ENCODE results near the gene INPP5A.

The INPP5A gene

GRCh38 chr10:132554053-132554990 lies 16.7 kb downstream of the INPP5A start:
- H3K27ac ChIP-seq = no peak overlapping the region
- TF ChIP-seq, protein P1, sequence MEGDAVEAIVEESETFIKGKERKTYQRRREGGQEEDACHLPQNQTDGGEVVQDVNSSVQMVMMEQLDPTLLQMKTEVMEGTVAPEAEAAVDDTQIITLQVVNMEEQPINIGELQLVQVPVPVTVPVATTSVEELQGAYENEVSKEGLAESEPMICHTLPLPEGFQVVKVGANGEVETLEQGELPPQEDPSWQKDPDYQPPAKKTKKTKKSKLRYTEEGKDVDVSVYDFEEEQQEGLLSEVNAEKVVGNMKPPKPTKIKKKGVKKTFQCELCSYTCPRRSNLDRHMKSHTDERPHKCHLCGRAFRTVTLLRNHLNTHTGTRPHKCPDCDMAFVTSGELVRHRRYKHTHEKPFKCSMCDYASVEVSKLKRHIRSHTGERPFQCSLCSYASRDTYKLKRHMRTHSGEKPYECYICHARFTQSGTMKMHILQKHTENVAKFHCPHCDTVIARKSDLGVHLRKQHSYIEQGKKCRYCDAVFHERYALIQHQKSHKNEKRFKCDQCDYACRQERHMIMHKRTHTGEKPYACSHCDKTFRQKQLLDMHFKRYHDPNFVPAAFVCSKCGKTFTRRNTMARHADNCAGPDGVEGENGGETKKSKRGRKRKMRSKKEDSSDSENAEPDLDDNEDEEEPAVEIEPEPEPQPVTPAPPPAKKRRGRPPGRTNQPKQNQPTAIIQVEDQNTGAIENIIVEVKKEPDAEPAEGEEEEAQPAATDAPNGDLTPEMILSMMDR (conservative IDR thresholded peaks at IDR 0.05) = no peak

- H3K27ac ChIP-seq = peak overlapping the region; percentile 74
- TF ChIP-seq, protein P1 (conservative IDR thresholded peaks at IDR 0.05) = no peak
Measured at GRCh38 chr10:132554991-132555647, 17.5 kb downstream of the INPP5A start.

DNA sequence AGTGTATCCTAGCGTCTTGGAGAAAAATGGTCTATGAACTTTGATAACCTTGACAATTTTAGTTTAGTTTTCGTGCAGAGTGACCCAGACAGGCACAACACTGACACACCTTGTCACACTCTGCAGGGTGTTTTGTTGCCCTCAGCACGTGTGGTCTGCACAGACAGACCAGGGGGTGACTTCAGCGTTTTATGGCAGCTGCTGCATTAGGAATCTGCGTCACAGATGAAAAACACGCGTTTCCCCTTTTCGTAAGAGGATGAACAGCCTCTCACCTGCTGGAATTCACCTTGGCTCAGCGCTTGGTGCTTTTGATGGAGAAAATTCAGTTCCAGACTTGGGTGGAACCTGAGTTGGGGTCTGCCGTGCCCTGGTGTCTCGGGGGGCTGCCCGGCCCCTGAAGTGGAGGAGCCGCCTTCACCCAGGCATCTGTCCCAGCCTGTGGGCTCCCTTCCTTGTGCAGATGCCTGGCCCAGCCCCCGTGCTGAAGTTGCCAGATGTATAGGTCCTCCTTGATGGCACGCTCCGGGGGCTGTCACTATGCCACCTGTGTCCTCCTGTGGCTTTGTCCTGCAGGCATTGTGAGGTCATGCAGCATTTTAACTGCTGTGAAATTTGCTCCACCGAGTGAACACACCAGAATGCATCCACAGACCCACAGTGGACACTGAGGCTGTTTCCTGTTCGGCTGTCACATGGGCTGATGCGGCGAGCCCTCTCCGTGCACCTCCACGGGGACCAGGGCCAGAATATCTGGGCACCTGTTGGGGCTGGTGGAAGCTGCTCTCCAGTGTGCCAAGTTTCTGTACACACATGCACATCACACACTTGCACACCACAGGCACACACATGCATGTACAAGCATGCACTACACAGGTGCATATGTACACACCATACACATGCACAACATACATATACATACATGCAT lies 18.3 kb downstream of the INPP5A start:
- peak overlapping the region; percentile 74 for H3K27ac ChIP-seq

GRCh38 chr10:132556994-132557441 lies 19.4 kb downstream of the INPP5A start:
- H3K27ac ChIP-seq = peak overlapping the region; percentile 74
- TF ChIP-seq, protein P1 (conservative IDR thresholded peaks at IDR 0.05) = no peak

More for the DNA sequence above, 18.3 kb downstream of the INPP5A start:
- TF ChIP-seq, protein P1 (conservative IDR thresholded peaks at IDR 0.05) = no peak

DNA sequence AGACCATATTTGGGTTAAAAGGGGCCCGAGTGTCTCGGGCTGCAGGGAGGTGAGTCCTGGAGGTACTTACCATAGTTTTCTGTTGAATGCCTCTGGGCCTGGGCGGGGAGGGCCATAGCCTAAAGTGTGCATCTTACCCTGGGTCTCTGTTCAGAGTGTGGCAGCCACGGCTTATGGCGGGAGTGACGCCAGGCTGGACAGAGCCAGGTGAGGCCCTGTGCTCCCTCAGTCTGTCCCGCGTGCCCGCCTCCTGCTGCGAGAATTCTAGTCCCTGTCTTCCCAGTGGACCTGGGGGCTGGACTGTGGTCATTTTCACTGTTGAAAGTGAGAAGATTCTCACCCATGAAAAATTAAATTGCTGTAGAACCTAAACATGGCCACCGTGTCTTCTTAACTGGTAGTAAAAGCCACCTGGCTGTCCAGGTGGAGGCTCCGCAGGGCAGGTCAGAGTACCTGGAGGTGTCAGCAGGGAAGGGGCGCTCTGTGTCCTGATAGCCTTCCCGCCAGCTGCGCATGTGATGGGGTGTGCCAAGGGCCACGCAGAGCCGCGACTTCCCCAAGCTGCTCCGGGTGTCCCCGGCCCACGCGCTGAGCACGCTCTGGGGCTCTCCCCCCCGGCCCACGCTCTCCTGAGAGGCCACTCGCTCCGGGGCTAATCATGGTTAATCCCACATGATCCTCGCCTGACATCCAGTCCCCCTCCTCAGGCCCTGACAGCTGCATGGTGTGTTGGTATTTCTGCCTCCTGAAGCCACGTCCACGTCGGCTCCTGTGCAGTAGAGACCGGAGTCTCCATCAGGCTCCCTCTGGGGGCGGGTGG lies 20.3 kb downstream of the INPP5A start:
- H3K27ac ChIP-seq = peak overlapping the region; percentile 74
- TF ChIP-seq, protein P1 (conservative IDR thresholded peaks at IDR 0.05) = no peak

DNA sequence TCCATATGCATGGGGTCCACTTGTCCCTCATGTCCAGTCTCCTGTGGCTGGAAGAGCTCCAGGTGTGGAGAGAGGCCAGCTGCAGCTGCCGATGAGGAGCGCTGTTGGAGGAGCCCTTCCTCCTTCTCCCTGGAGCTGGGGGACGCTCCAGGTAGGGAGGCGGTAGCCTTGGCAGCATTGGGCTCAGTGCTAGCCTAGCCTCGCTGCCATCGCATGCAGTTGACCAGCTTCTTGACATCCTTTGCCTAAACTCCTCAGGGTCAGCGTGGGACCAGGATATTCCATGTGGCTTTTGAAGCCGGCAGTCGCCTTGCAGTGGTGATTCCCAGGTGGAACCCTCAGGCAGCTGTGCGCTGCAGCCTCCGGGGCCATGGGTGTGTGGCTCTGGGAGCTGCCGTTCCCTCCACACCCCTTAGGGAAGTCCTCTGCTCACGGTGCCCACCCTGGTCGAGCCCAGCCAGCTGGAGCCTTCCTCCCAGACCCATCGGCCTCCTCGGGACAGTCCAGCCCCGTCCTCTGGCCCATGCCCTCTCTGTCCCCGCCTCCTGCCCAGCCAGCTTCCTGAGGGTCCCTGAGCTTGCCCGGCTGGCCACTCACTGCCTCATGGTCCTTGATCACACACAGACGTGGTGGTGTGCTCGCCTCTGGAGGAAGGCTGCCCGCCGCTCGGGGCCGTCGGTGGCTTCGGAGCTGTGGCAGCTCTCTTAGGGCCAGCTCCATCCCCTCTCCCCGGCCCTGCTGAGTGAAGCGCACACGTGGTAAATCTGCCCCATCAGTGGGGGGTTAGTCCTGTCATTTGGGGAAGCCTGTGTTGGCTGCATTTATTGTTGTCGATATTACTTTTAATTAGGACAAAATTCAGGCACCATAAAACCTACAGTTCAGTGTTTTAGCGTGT lies 21.2 kb downstream of the INPP5A start:
- TF ChIP-seq, protein P1 (conservative IDR thresholded peaks at IDR 0.05) = no peak
- no peak overlapping the region for H3K27ac ChIP-seq

All from VCaP (cell line).